ENCODE results near the gene PTPRU.

- TF ChIP-seq ZNF274 (IDR thresholded peaks at IDR 0.05; ENCODE audit: low read depth, low read length) (no peak), YY1 (IDR thresholded peaks at IDR 0.05; ENCODE audit: insufficient read depth, insufficient read length) (no peak)
Measured at GRCh38 chr1:29190718-29191117, 45.6 kb upstream of the PTPRU start.
